ENCODE data around the gene TIMELESS. TPM values are rescaled to one million over a fixed set of nuclear protein-coding genes. Genes with fewer than 3 reads are reported as not detected.

Gene TIMELESS
- total RNA-seq, 1 donor from 2014 or later = 2.2 TPM

DNA sequence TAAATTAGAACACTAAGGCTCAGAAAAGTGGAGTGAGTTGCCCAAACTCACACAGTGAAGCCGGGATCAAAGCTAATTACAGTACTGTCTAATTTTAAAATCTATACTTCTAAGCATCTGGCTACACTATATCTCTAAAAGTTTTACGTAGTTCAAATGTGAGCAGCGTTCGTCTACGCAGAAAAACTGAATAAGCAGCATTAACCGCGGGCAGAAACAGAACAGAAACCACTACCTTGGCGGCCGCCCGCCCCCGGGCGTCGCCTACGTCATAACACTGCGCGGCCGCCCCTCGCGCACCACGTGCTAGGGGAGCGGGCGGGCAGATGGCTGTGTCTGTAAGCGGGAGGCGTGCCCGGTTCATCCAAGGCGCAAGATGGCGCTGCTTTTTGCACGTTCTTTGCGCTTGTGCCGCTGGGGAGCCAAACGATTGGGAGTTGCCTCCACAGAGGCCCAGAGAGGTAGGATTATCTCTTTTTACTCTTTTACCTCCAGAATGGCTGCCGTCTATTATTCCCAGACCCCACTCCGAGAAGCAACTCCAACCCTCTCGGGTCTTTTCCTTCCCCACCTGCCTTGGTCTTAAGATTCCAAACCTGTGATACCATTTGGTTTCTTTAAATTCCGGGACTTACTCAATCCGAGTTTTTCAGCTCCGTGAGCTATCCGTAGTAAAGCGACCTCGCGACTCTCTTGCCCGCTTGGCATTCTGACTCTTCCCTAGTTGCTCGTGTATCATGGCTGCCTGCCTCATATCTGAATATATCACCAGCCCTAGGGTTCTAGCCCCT, 19.2 kb upstream of the TIMELESS start, which contains the start of gene SPRYD4:
TSS of gene SPRYD4 (plus strand) at position 363 of the 791 bp plus-strand sequence. CDS start at position 377, 14 bp downstream.
- intact Hi-C loops (cut with micrococcal nuclease) = loop anchor here (10.0 kb wide), 1 partner anchor 114 kb away; no protein-coding TSS in a partner anchor
- peak within 1 kb of the TSS; percentile 85 for H3K4me3 ChIP-seq
- no peaks in the 10 kb centered on the region for H3K27me3 ChIP-seq (ENCODE audit: low read depth)
- H3K27ac ChIP-seq (replicated peaks) = peak within 1 kb of the TSS; percentile 92
- H3K36me3 ChIP-seq = no peaks in the 10 kb centered on the region
- DNase-seq = peak; percentile 93
- H3K4me1 ChIP-seq = peaks cover 21% of the 10 kb centered on the region
- TF ChIP-seq, protein P1, sequence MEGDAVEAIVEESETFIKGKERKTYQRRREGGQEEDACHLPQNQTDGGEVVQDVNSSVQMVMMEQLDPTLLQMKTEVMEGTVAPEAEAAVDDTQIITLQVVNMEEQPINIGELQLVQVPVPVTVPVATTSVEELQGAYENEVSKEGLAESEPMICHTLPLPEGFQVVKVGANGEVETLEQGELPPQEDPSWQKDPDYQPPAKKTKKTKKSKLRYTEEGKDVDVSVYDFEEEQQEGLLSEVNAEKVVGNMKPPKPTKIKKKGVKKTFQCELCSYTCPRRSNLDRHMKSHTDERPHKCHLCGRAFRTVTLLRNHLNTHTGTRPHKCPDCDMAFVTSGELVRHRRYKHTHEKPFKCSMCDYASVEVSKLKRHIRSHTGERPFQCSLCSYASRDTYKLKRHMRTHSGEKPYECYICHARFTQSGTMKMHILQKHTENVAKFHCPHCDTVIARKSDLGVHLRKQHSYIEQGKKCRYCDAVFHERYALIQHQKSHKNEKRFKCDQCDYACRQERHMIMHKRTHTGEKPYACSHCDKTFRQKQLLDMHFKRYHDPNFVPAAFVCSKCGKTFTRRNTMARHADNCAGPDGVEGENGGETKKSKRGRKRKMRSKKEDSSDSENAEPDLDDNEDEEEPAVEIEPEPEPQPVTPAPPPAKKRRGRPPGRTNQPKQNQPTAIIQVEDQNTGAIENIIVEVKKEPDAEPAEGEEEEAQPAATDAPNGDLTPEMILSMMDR (IDR thresholded peaks at IDR 0.05; ENCODE audit: borderline replicate concordance) = peak; percentile 29
- H3K9me3 ChIP-seq (replicated peaks) = no peaks in the 10 kb centered on the region

DNA sequence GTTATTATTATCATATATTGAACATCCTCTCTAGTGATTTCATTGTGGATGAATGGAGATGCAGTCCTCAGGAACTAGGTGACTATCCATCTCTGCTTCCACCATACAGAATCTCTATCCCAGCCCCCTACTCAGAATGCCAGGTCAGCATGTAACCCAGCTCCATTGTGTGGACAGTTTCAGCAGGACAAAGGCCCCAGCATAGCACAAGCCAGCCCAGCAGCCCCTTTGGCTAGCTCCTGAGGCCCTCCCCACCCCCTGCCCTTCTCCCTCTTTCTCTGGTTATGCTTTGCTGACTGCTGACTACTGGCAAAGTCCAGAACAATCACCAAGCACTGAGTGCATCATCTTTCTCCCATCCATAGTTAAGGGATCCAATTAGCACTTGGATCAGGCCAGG, 13.3 kb upstream of the TIMELESS start:
- H3K27me3 ChIP-seq (ENCODE audit: low read depth) = no peaks in the 10 kb centered on the region
- no peak overlapping the region for H3K4me3 ChIP-seq
- H3K27ac ChIP-seq (replicated peaks) = no peak overlapping the region
- H3K36me3 ChIP-seq = no peaks in the 10 kb centered on the region
- intact Hi-C loops (cut with micrococcal nuclease) = loop anchor here (10.0 kb wide), 1 partner anchor 108 kb away; no protein-coding TSS in a partner anchor
- H3K9me3 ChIP-seq (replicated peaks) = no peaks in the 10 kb centered on the region
- no peaks in the 10 kb centered on the region for H3K4me1 ChIP-seq
- TF ChIP-seq, protein P1 (IDR thresholded peaks at IDR 0.05; ENCODE audit: borderline replicate concordance) = no peak
- DNase-seq = no peak

DNA sequence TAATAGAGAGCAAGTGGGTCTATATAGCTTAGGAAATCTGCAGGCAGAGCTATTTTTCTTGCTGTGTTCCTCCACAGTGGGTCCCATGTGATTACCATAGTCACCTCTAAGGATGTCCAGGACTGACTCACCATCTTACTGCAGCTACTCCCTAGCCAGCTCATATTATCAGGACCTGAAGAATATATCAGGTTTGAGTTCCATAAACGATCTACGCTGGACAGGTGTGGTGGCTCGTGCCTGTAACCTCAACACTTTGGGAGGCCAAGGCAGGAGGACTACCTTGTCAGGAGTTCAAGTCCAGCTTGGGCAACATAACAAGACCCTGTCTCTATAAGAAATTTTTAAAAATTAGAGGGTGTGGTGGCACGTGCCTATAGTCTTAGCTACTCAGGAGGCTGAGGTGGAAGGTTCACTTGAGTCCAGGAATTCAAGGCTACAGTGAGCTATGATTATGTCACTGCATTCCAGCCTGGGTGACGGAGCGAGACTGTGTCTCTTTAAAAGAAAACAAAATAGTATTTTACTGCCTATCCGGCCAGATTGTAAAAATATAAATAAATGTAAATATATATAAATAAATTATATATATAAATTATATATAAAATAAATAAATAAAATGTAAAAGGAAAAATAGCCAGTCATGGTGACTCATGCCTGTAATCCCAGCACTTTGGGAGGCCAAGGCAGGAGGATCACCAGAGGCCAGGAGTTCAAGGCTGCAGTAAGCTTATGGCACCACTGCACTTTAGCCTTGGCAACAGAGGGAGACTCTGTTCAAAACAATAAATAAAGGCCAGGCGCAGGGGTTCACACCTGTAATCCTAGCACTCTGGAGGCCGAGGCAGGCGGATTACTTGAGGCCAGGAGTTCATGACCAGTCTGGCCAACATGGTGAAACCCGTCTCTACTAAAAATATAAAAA, 12.3 kb upstream of the TIMELESS start:
- Histone ChIP-seq H3K4me3 (no peak overlapping the region), H3K36me3 (no peaks in the 10 kb centered on the region), H3K9me3 (replicated peaks) (no peaks in the 10 kb centered on the region), H3K4me1 (no peaks in the 10 kb centered on the region), H3K27ac (replicated peaks) (no peak overlapping the region), H3K27me3 (ENCODE audit: low read depth) (no peaks in the 10 kb centered on the region)
- DNase-seq = no peak
- TF ChIP-seq, protein P1 (IDR thresholded peaks at IDR 0.05; ENCODE audit: borderline replicate concordance) = no peak
- intact Hi-C loops (cut with micrococcal nuclease) = loop anchor here (10.0 kb wide), 1 partner anchor 107 kb away; no protein-coding TSS in a partner anchor

DNA sequence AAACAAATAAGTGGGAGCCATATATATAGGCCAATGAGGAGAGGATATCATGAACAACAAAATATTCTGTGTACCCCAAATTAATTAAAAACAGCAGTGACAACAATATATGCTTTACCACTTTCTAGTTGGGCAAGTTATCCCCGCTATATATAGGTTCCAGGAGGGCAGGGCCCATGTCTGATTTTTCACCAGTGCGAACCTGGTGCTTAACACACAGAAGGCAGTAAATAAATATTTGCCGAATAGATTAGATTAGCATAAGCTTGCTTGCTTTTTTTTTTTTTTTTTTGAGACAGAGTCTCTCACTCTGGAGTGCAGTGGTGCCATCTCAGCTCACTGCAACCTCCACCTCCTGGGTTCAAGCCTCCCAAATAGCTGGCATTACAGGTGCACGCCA, 8.6 kb upstream of the TIMELESS start:
- H3K9me3 ChIP-seq (replicated peaks) = no peaks in the 10 kb centered on the region
- no peak for DNase-seq
- no peak overlapping the region for H3K4me3 ChIP-seq
- intact Hi-C loops (cut with micrococcal nuclease) = no loop called here
- H3K27me3 ChIP-seq (ENCODE audit: low read depth) = peaks cover 6% of the 10 kb centered on the region
- no peak overlapping the region for H3K27ac ChIP-seq (replicated peaks)
- H3K4me1 ChIP-seq = no peaks in the 10 kb centered on the region
- no peaks in the 10 kb centered on the region for H3K36me3 ChIP-seq
- TF ChIP-seq, protein P1 (IDR thresholded peaks at IDR 0.05; ENCODE audit: borderline replicate concordance) = no peak

DNA sequence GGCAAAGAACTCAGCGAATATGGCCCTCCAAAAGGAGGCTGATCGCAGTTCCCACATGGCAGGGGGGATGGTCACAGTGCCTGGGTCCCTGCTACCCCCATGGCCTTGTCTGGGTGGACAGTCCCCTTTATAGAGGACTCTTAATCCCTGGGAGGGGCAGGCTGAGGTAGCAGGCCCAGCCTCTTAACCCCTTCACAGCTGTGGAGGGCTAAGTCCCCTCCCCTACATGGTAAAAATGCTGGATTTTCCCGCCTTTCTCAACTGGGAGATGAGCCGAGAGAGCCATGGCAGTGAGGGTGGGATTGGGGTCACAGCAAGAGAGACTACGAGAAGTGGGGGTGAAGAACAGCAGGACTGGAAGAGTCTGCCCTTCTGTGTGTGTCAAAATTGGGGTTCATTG, 5.3 kb upstream of the TIMELESS start, which contains the start of gene MIP:
TSS of gene MIP (minus strand) at position 101 of the 400 bp plus-strand sequence. CDS start at position 57, 44 bp downstream.
- intact Hi-C loops (cut with micrococcal nuclease) = no loop called here
- Histone ChIP-seq H3K36me3 (no peaks in the 10 kb centered on the region), H3K4me1 (peaks cover 6% of the 10 kb centered on the region), H3K9me3 (replicated peaks) (no peaks in the 10 kb centered on the region), H3K27me3 (ENCODE audit: low read depth) (peaks cover 6% of the 10 kb centered on the region), H3K4me3 (no peak within 1 kb of the TSS), H3K27ac (replicated peaks) (no peak within 1 kb of the TSS)
- DNase-seq = no peak
- TF ChIP-seq, protein P1 (IDR thresholded peaks at IDR 0.05; ENCODE audit: borderline replicate concordance) = no peak

All from left ventricle myocardium inferior (tissue), 1 donor.